Effector memory CD4-positive, alpha-beta T cell (primary cell): Measurements from ENCODE around the gene SYT13.

ENCODE experiments used
- DNase-seq, 3 donors: peaks; one replicate each; pipeline ENCODE4 v3.0.0-alpha.2; 2020
- H3K27ac ChIP-seq: 2 replicates; pipeline ENCODE4 v1.7.0; 2013; ENCODE audit warnings: mild to moderate bottlenecking, low read length, moderate library complexity; ENCODE audit not compliant: insufficient read depth, poor library complexity, severe bottlenecking
- H3K27me3 ChIP-seq: replicated peaks from 2 replicates; pipeline ENCODE4 v1.7.0; 2013; ENCODE audit warnings: mild to moderate bottlenecking, low read length; ENCODE audit not compliant: insufficient read depth, control insufficient read depth, poor library complexity, severe bottlenecking
- H3K36me3 ChIP-seq: 2 replicates; pipeline ENCODE4 v1.7.0; 2013; ENCODE audit warnings: mild to moderate bottlenecking, low read length, moderate library complexity; ENCODE audit not compliant: control insufficient read depth, insufficient read depth
- H3K4me1 ChIP-seq: 2 replicates; pipeline ENCODE4 v1.7.0; 2013; ENCODE audit warnings: low read length, mild to moderate bottlenecking; ENCODE audit not compliant: control insufficient read depth, insufficient read depth, poor library complexity, severe bottlenecking
- H3K4me3 ChIP-seq: 2 replicates; pipeline ENCODE4 v1.7.0; 2013; ENCODE audit warnings: low read length, low read depth, mild to moderate bottlenecking; ENCODE audit not compliant: insufficient read depth, poor library complexity, severe bottlenecking
- H3K9me3 ChIP-seq: 2 replicates; pipeline ENCODE4 v1.7.0; 2013; ENCODE audit warnings: mild to moderate bottlenecking, low read length, moderate library complexity; ENCODE audit not compliant: control insufficient read depth

The SYT13 gene

GRCh38 chr11:45193695-45194094, 92.4 kb downstream of the SYT13 start:
- Histone ChIP-seq H3K27ac (no peak overlapping the region), H3K4me1 (no peaks in the 10 kb centered on the region), H3K4me3 (no peak overlapping the region), H3K9me3 (no peaks in the 10 kb centered on the region), H3K27me3 (no peaks in the 10 kb centered on the region), H3K36me3 (no peaks in the 10 kb centered on the region)
- no peak for DNase-seq
